AG04449 (cell line): ENCODE results near the gene KRT2.

Source experiments
- CTCF ChIA-PET: fragments of 350-600 bp; formaldehyde crosslinking; extraction: SDS; loops from one replicate; lab custom pipeline; 2021; ENCODE audit warnings: antibody characterized with exemption; lab: Yijun Ruan, JAX
- POLR2A ChIA-PET: fragments of 400-600, 350-600 bp; formaldehyde crosslinking; extraction: SDS; loops from one replicate; lab custom pipeline; 2020; ENCODE audit warnings: antibody characterized with exemption, inconsistent platforms; lab: Yijun Ruan, JAX
- DNase-seq: peaks from one replicate; pipeline ENCODE4 v3.0.0-alpha.2; 2010; ENCODE audit warnings: low read depth, low spot score
- H3K4me3 ChIP-seq: 2 replicates; pipeline ENCODE4 v1.5.1; 2011; ENCODE audit warnings: low read depth, mild to moderate bottlenecking, control low read depth, low read length
- TF ChIP-seq, protein P1 (sequence below): IDR thresholded peaks from one replicate; pipeline ENCODE4 v1.5.1; 2011; ENCODE audit warnings: mild to moderate bottlenecking, moderate library complexity, low read length, control low read depth, inconsistent platforms; ENCODE audit not compliant: insufficient read depth; ENCODE audit errors: missing control alignments

The KRT2 gene

DNA sequence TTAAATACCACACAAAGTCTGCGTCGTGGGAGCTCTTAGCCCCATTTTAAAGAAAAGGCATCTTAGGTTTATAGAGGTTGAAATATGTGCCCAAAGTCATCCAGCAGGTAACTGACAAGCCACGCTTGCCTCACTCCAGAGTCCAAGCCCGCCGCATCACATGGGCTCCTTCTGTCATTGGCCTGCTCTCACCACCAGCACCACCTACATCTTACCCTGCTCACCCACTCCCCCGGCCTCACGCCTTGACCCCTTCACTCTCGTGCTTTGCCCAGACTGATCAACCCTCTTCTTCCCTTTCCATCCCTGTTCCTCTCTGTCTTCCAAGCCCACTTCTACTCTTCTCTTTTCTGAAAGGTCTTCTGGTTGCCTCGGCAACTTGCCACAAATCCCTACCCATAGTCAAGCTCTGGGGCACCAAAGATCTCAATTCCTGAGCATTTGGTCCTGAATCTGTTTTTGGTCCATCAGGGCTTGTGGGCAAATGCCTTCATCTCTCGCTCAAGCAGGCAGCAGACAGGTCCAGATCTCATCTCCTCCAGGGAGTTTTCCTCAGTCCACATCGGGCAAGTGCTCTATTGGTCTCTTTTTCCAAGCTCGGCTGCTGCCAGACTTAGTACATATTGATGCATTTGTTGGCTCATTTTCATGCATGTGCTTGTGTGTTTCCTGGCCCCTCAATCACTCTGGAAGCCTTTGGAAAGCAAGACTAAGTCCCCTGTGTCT, 31.7 kb upstream of the KRT2 start:
- no peak for DNase-seq
- TF ChIP-seq, protein P1, sequence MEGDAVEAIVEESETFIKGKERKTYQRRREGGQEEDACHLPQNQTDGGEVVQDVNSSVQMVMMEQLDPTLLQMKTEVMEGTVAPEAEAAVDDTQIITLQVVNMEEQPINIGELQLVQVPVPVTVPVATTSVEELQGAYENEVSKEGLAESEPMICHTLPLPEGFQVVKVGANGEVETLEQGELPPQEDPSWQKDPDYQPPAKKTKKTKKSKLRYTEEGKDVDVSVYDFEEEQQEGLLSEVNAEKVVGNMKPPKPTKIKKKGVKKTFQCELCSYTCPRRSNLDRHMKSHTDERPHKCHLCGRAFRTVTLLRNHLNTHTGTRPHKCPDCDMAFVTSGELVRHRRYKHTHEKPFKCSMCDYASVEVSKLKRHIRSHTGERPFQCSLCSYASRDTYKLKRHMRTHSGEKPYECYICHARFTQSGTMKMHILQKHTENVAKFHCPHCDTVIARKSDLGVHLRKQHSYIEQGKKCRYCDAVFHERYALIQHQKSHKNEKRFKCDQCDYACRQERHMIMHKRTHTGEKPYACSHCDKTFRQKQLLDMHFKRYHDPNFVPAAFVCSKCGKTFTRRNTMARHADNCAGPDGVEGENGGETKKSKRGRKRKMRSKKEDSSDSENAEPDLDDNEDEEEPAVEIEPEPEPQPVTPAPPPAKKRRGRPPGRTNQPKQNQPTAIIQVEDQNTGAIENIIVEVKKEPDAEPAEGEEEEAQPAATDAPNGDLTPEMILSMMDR: no peak
- POLR2A ChIA-PET: interaction anchor here (0.6 kb wide), 1 partner anchor 104 kb away, joined by 3 read pairs; no protein-coding TSS in a partner anchor
- CTCF ChIA-PET: no interaction called here
- H3K4me3 ChIP-seq: no peak overlapping the region

DNA sequence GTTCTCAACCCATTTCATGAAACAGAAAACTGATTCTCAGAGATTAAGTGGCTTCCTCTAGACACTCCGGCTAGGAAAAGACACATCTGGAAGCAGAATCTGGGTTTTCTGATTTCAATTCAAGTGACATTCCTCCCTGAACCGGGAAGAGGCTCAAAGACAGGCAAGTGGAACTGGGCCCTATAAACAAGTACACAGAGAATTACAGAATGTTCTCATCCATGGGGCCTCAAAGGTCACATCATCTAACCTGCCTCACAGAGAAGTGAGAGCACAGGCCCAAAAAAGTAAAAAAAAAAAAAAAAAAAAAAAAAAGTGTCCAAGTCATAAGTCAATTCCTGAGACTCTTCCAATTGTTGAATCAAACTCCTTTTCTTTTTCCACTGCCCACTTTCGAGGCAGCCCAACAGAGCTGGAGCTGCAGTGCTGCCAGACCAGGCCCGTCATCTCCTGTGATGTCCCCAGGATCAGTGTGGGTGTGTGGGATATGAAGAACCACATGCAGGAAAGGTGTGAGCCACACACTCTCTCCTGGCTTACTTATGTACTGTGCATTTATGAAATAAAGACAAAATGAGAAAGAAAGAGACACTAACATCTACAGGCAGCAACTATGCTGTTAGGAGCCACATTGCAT, 31.0 kb upstream of the KRT2 start:
- H3K4me3 ChIP-seq: no peak overlapping the region
- DNase-seq: no peak
- ChIA-PET CTCF (no interaction called here), POLR2A (interaction anchor here (0.6 kb wide), 1 partner anchor 103 kb away, joined by 3 read pairs; no protein-coding TSS in a partner anchor)
- TF ChIP-seq, protein P1: no peak

DNA sequence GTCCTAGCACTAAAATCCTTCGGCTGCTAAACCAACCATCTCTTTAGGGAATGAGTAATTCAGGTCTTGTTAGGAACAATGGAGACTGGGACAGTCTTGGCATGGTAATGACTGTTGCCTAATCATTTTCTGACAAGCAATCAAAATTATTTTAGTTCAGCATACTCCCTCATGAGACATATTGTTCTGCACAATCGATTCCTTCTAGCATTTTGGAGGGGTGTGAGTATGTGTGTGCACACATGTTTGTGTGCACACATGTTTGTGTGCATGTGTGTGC, 30.3 kb upstream of the KRT2 start:
- H3K4me3 ChIP-seq: no peak overlapping the region
- TF ChIP-seq, protein P1: no peak
- ChIA-PET CTCF (no interaction called here), POLR2A (no interaction called here)
- no peak for DNase-seq

DNA sequence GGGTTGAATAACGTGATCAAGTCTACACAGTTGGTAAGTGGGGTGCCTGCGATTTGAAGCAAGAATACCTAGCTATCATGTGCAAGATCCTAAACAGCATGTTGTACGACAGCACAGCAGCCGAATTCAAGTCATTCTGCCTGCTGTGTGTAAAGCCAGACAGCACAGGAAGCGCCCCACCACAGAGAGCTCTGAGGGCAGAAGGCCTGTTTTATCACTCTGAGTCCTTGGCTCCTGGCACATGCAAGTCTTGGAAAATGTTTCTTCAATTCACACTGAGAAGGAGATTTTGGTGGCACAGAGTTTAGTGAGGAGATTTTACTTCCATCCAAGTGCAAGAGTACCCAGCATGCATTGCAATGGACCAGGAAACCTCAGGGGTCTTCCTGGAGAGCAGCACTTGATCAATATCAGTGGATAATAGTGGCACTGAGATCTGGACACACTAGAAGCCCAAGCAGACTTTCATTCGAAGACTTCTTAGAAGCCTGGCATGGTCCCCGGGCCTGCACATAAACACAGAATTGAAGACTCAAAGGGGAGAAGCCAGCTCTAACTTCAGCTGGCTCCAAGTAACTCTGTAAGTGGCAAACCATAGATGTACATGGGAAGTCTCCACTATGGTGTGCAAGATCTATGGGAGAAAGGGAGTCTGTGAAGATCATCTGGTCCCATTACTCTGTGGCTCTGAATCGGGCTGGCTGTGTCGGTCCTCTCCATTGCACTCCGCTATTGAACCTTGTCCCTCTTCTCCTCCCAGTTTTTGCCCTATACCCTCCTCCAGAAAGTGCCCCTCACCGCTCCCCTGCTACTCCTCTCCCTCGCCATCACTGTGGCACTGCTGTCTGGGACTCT, 29.7 kb upstream of the KRT2 start:
- POLR2A ChIA-PET: no interaction called here
- CTCF ChIA-PET: no interaction called here
- DNase-seq: no peak
- TF ChIP-seq, protein P1: no peak
- no peak overlapping the region for H3K4me3 ChIP-seq

DNA sequence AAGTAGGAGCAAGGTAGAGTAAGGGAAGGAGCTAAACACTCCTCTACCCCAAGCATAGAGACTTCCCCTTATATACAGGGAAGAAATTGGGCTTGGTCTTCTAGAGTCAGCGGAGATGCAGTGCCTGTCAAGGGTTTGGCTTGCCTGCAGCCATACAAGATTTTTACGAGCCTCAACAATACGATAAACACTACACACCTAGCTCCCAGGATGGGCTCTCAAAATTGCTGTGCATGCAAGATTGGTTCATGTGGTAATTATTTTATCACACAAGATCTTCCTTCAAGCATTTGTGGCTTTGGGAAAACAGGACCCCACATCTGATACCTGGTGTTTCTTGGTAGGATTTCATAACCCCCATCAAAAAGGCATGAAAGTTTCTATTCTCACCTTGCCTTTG, 28.4 kb upstream of the KRT2 start, which contains the start of gene KRT1:
KRT1 (minus strand) TSS at position 45 of the 400 bp plus-strand sequence. CDS start 59 bp downstream, outside the sequence.
- TF ChIP-seq, protein P1: no peak
- H3K4me3 ChIP-seq: no peak within 1 kb of the TSS
- ChIA-PET POLR2A (no interaction called here), CTCF (interaction anchor here (1.1 kb wide), 1 partner anchor 191 kb away, joined by 3 read pairs; no protein-coding TSS in a partner anchor)
- no peak for DNase-seq
